Stimulated activated naive CD8-positive, alpha-beta T cell treated with anti-CD3 and anti-CD28 coated beads, Interleukin-15, Interleukin-2, amounts not matched to agents 100 ng/mL and 50 ng/mL, for 24 hours (primary cell): ENCODE data around the gene PHKG2.

Experiments used
- H3K27ac Mint-ChIP-seq: one replicate; pipeline ENCODE4 v1.8.0; 2021; ENCODE audit warnings: mild to moderate bottlenecking, mixed read lengths
- H3K27me3 Mint-ChIP-seq: one replicate; pipeline ENCODE4 v1.8.0; 2021; ENCODE audit warnings: mixed read lengths
- H3K36me3 Mint-ChIP-seq: one replicate; pipeline ENCODE4 v1.8.0; 2021; ENCODE audit warnings: low read depth, mixed read lengths
- H3K4me1 Mint-ChIP-seq: one replicate; pipeline ENCODE4 v1.8.0; 2021; ENCODE audit warnings: low read depth, mixed read lengths
- H3K4me3 Mint-ChIP-seq: one replicate; pipeline ENCODE4 v1.8.0; 2021; ENCODE audit warnings: mild to moderate bottlenecking, mixed read lengths
- H3K9me3 Mint-ChIP-seq: one replicate; pipeline ENCODE4 v1.8.0; 2021; ENCODE audit warnings: mixed read lengths

The PHKG2 gene

GRCh38 chr16:30740364-30741251 is 7.6 kb upstream of the PHKG2 start:
- Mint-ChIP-seq H3K36me3 (peaks cover 63% of the 10 kb centered on the region), H3K27ac (peak overlapping the region; percentile 48), H3K4me3 (no peak overlapping the region), H3K9me3 (no peaks in the 10 kb centered on the region), H3K27me3 (no peaks in the 10 kb centered on the region), H3K4me1 (peaks cover 10% of the 10 kb centered on the region)

- Mint-ChIP-seq H3K27ac (peak overlapping the region; percentile 42), H3K36me3 (peaks cover 57% of the 10 kb centered on the region), H3K9me3 (no peaks in the 10 kb centered on the region), H3K4me3 (no peak overlapping the region), H3K27me3 (no peaks in the 10 kb centered on the region), H3K4me1 (peaks cover 10% of the 10 kb centered on the region)
These were observed 6.7 kb upstream of the PHKG2 start for GRCh38 chr16:30741461-30741914.

- H3K36me3 Mint-ChIP-seq: peaks cover 36% of the 10 kb centered on the region
- no peak overlapping the region for H3K4me3 Mint-ChIP-seq
- H3K9me3 Mint-ChIP-seq: no peaks in the 10 kb centered on the region
- no peaks in the 10 kb centered on the region for H3K27me3 Mint-ChIP-seq
- peak overlapping the region; percentile 61 for H3K27ac Mint-ChIP-seq
- H3K4me1 Mint-ChIP-seq: peaks cover 21% of the 10 kb centered on the region
These were observed 4.5 kb upstream of the PHKG2 start for GRCh38 chr16:30743716-30744115.

- Mint-ChIP-seq H3K9me3 (no peaks in the 10 kb centered on the region), H3K4me3 (no peak overlapping the region), H3K27ac (no peak overlapping the region), H3K36me3 (peaks cover 33% of the 10 kb centered on the region), H3K4me1 (peaks cover 25% of the 10 kb centered on the region), H3K27me3 (no peaks in the 10 kb centered on the region)
These were observed 4.0 kb upstream of the PHKG2 start for GRCh38 chr16:30744183-30744582.

- Mint-ChIP-seq H3K9me3 (no peaks in the 10 kb centered on the region), H3K4me3 (no peak overlapping the region), H3K27ac (peak overlapping the region; percentile 18), H3K4me1 (peaks cover 32% of the 10 kb centered on the region), H3K27me3 (no peaks in the 10 kb centered on the region), H3K36me3 (peaks cover 36% of the 10 kb centered on the region)
These were observed 3.1 kb upstream of the PHKG2 start for GRCh38 chr16:30745082-30745481.

GRCh38 chr16:30746638-30747175 is 1.5 kb upstream of the PHKG2 start:
- Mint-ChIP-seq H3K9me3 (no peaks in the 10 kb centered on the region), H3K4me3 (no peak overlapping the region), H3K27me3 (no peaks in the 10 kb centered on the region), H3K4me1 (peaks cover 23% of the 10 kb centered on the region), H3K27ac (no peak overlapping the region), H3K36me3 (peaks cover 36% of the 10 kb centered on the region)

- H3K27me3 Mint-ChIP-seq: no peaks in the 10 kb centered on the region
- H3K4me3 Mint-ChIP-seq: peak overlapping the region; percentile 90
- H3K36me3 Mint-ChIP-seq: peaks cover 30% of the 10 kb centered on the region
- H3K27ac Mint-ChIP-seq: peak overlapping the region; percentile 80
- H3K9me3 Mint-ChIP-seq: no peaks in the 10 kb centered on the region
- peaks cover 23% of the 10 kb centered on the region for H3K4me1 Mint-ChIP-seq
These were observed 894 bp upstream of the PHKG2 start for GRCh38 chr16:30747331-30747730.

GRCh38 chr16:30748634-30749445 is 615 bp downstream of the PHKG2 start:
- Mint-ChIP-seq H3K9me3 (no peaks in the 10 kb centered on the region), H3K36me3 (peaks cover 31% of the 10 kb centered on the region), H3K27me3 (no peaks in the 10 kb centered on the region), H3K27ac (peak overlapping the region; percentile 93), H3K4me3 (peak overlapping the region; percentile 90), H3K4me1 (peaks cover 23% of the 10 kb centered on the region)

GRCh38 chr16:30750201-30750600 is 2.0 kb downstream of the PHKG2 start:
- Mint-ChIP-seq H3K9me3 (no peaks in the 10 kb centered on the region), H3K4me1 (peaks cover 23% of the 10 kb centered on the region), H3K27ac (no peak overlapping the region), H3K27me3 (no peaks in the 10 kb centered on the region), H3K4me3 (peak overlapping the region; percentile 90), H3K36me3 (peaks cover 32% of the 10 kb centered on the region)

- H3K9me3 Mint-ChIP-seq: no peaks in the 10 kb centered on the region
- H3K27me3 Mint-ChIP-seq: no peaks in the 10 kb centered on the region
- no peak overlapping the region for H3K4me3 Mint-ChIP-seq
- H3K36me3 Mint-ChIP-seq: peaks cover 33% of the 10 kb centered on the region
- H3K27ac Mint-ChIP-seq: no peak overlapping the region
- peaks cover 23% of the 10 kb centered on the region for H3K4me1 Mint-ChIP-seq
These were observed 2.7 kb downstream of the PHKG2 start for GRCh38 chr16:30750876-30751465.

- Mint-ChIP-seq H3K4me1 (peaks cover 14% of the 10 kb centered on the region), H3K4me3 (no peak overlapping the region), H3K36me3 (peaks cover 44% of the 10 kb centered on the region), H3K27me3 (no peaks in the 10 kb centered on the region), H3K27ac (no peak overlapping the region), H3K9me3 (no peaks in the 10 kb centered on the region)
These were observed 5.4 kb downstream of the PHKG2 start for GRCh38 chr16:30753596-30753995.

GRCh38 chr16:30755955-30756780 is 7.9 kb downstream of the PHKG2 start:
- H3K27me3 Mint-ChIP-seq: no peaks in the 10 kb centered on the region

GRCh38 chr16:30756781-30757100 is 8.5 kb downstream of the PHKG2 start:
- H3K27me3 Mint-ChIP-seq: no peaks in the 10 kb centered on the region
- H3K27ac Mint-ChIP-seq: no peak overlapping the region
- peaks cover 16% of the 10 kb centered on the region for H3K4me1 Mint-ChIP-seq
- H3K4me3 Mint-ChIP-seq: no peak overlapping the region
- H3K9me3 Mint-ChIP-seq: no peaks in the 10 kb centered on the region
- peaks cover 30% of the 10 kb centered on the region for H3K36me3 Mint-ChIP-seq

More at GRCh38 chr16:30755955-30756780, 7.9 kb downstream of the PHKG2 start:
- peaks cover 15% of the 10 kb centered on the region for H3K4me1 Mint-ChIP-seq
- H3K36me3 Mint-ChIP-seq: peaks cover 34% of the 10 kb centered on the region
- H3K4me3 Mint-ChIP-seq: no peak overlapping the region
- no peak overlapping the region for H3K27ac Mint-ChIP-seq
- H3K9me3 Mint-ChIP-seq: no peaks in the 10 kb centered on the region

- H3K4me3 Mint-ChIP-seq: no peak overlapping the region
- H3K36me3 Mint-ChIP-seq: peaks cover 30% of the 10 kb centered on the region
- peaks cover 16% of the 10 kb centered on the region for H3K4me1 Mint-ChIP-seq
- H3K27me3 Mint-ChIP-seq: no peaks in the 10 kb centered on the region
- H3K27ac Mint-ChIP-seq: no peak overlapping the region
- no peaks in the 10 kb centered on the region for H3K9me3 Mint-ChIP-seq
These were observed 9.1 kb downstream of the PHKG2 start for GRCh38 chr16:30757316-30757715.
